GM18861 (cell line): Measurements from ENCODE around the gene ARID4B.
"Not testable (repeated sequence)": the region's sequence is repeated elsewhere in the genome, so short reads cannot be mapped to it uniquely, and the experiment has no call there.

Experiments used
- ATAC-seq: cut with Tn5 transposase; IDR thresholded peaks from one replicate; pipeline ENCODE4 v1.9.1; 2021; ENCODE audit not compliant: unreplicated experiment

ARID4B gene

GRCh38 chr1:235227414-235227813, 100.6 kb downstream of the ARID4B start:
- ATAC-seq: no peak

GRCh38 chr1:235226933-235227332, 101.0 kb downstream of the ARID4B start:
- ATAC-seq: no peak

- no peak for ATAC-seq
These were observed 102.7 kb downstream of the ARID4B start for GRCh38 chr1:235225299-235225698.

- ATAC-seq: no peak
These were observed 106.2 kb downstream of the ARID4B start for GRCh38 chr1:235221653-235222375.

- no peak for ATAC-seq
These were observed 112.5 kb downstream of the ARID4B start for GRCh38 chr1:235215453-235215852.

GRCh38 chr1:235214962-235215361, 113.0 kb downstream of the ARID4B start:
- ATAC-seq: not testable (repeated sequence)

GRCh38 chr1:235213752-235214151, 114.2 kb downstream of the ARID4B start:
- ATAC-seq: no peak

GRCh38 chr1:235211517-235211916, 116.5 kb downstream of the ARID4B start:
- no peak for ATAC-seq

GRCh38 chr1:235207209-235207565, 120.8 kb downstream of the ARID4B start:
- ATAC-seq: no peak

GRCh38 chr1:235206533-235207208, 121.3 kb downstream of the ARID4B start:
- no peak for ATAC-seq

- ATAC-seq: no peak
These were observed 122.3 kb downstream of the ARID4B start for GRCh38 chr1:235205687-235206086.

- ATAC-seq: no peak
These were observed 124.6 kb downstream of the ARID4B start for GRCh38 chr1:235203428-235203827.

GRCh38 chr1:235202447-235202846, 125.5 kb downstream of the ARID4B start:
- not testable (repeated sequence) for ATAC-seq

- ATAC-seq: no peak
These were observed 128.5 kb downstream of the ARID4B start for GRCh38 chr1:235199441-235199840.

GRCh38 chr1:235190431-235190830, 137.5 kb downstream of the ARID4B start:
- no peak for ATAC-seq

GRCh38 chr1:235187316-235187715, 140.7 kb downstream of the ARID4B start:
- no peak for ATAC-seq

- no peak for ATAC-seq
These were observed 146.3 kb downstream of the ARID4B start for GRCh38 chr1:235181561-235182245.

- ATAC-seq: no peak
These were observed 147.0 kb downstream of the ARID4B start for GRCh38 chr1:235180916-235181460.

GRCh38 chr1:235176486-235176885, 151.5 kb downstream of the ARID4B start:
- ATAC-seq: no peak

GRCh38 chr1:235169986-235170385, 158.0 kb downstream of the ARID4B start:
- no peak for ATAC-seq

- no peak for ATAC-seq
These were observed 159.6 kb downstream of the ARID4B start for GRCh38 chr1:235168375-235168774.
